ENCODE data around the gene PTH1R. TPM values are rescaled to one million over a fixed set of nuclear protein-coding genes. Genes with fewer than 3 reads are reported as not detected.

PTH1R gene
- total RNA-seq, 1 donor from 2014 or later = 6.2 TPM

DNA sequence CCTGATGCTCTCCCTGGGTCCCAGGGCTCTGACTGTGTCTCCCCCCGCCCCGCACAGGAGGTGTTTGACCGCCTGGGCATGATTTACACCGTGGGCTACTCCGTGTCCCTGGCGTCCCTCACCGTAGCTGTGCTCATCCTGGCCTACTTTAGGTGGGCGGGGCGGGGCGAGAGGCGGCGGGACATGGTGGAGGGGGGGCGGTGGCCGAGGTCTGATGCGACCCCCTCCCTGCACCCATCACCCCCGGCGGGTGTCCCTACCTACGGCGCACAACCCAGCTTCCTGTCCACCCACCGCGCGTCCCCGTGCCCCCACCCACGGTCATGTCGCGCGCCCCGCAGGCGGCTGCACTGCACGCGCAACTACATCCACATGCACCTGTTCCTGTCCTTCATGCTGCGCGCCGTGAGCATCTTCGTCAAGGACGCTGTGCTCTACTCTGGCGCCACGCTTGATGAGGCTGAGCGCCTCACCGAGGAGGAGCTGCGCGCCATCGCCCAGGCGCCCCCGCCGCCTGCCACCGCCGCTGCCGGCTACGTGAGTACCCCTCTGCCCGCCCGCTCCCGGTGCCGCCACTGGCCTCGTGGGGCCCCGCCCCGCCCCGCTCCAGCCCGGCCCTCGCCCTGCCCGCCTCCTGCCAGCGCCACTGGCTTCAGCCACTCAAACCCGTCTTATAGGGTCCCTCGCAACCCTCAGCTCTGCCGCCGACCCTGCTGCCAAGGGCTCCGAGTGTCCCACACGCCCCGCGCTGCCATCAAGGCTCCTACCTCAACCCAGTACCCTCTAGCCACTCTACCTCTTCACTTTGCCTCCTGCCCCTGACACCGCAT, 21.0 kb downstream of the PTH1R start:
- H3K36me3 Mint-ChIP-seq (ENCODE audit: low read depth, unreplicated experiment) = no peaks in the 10 kb centered on the region
- H3K27ac Mint-ChIP-seq (ENCODE audit: unreplicated experiment) = no peak overlapping the region
- no peak overlapping the region for H3K4me3 Mint-ChIP-seq (ENCODE audit: unreplicated experiment)
- peaks cover 2% of the 10 kb centered on the region for H3K4me1 Mint-ChIP-seq (ENCODE audit: unreplicated experiment)
- DNase-seq (ENCODE audit: low spot score) = no peak
- TF ChIP-seq, protein P1, sequence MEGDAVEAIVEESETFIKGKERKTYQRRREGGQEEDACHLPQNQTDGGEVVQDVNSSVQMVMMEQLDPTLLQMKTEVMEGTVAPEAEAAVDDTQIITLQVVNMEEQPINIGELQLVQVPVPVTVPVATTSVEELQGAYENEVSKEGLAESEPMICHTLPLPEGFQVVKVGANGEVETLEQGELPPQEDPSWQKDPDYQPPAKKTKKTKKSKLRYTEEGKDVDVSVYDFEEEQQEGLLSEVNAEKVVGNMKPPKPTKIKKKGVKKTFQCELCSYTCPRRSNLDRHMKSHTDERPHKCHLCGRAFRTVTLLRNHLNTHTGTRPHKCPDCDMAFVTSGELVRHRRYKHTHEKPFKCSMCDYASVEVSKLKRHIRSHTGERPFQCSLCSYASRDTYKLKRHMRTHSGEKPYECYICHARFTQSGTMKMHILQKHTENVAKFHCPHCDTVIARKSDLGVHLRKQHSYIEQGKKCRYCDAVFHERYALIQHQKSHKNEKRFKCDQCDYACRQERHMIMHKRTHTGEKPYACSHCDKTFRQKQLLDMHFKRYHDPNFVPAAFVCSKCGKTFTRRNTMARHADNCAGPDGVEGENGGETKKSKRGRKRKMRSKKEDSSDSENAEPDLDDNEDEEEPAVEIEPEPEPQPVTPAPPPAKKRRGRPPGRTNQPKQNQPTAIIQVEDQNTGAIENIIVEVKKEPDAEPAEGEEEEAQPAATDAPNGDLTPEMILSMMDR (IDR thresholded peaks at IDR 0.05; ENCODE audit: unreplicated experiment) = no peak
- no peaks in the 10 kb centered on the region for H3K9me3 Mint-ChIP-seq (ENCODE audit: unreplicated experiment)
- H3K27me3 Mint-ChIP-seq (ENCODE audit: unreplicated experiment) = peaks cover 3% of the 10 kb centered on the region

DNA sequence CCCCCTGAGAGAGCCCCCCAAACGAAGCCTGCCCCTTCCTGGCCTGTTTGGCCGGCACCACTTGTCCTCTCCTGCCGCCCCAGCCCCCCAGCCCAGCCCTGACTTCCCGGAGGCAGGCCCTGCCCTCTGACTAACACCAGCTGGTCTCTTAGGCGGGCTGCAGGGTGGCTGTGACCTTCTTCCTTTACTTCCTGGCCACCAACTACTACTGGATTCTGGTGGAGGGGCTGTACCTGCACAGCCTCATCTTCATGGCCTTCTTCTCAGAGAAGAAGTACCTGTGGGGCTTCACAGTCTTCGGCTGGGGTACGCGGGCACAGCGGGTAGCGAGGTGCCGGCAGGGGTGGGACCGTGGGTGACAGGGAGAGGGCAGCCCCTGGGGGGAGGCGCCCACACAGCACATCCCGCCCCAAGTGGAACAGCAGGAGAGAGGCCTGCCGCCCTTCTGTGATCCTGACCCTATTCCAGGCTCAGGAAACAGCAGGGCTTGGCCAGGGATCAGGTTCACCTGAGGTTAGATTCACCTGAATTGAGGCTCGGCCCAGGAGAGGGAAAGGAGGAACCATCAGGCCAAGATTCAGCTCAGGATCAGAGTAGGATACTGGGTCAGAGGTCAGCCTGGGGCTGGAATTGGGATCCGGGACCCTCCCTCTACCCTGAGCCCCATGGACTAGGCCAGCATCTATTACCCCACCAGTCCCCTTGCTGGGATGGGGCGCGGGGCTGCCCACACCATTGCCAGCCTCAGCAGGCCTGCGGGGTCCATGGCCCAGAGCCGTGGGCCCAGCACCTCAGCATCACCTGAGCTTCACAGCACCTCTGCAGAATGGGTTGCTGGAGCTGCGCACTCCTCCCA, 21.9 kb downstream of the PTH1R start:
- Mint-ChIP-seq H3K27me3 (ENCODE audit: unreplicated experiment) (peaks cover 4% of the 10 kb centered on the region), H3K36me3 (ENCODE audit: low read depth, unreplicated experiment) (no peaks in the 10 kb centered on the region), H3K9me3 (ENCODE audit: unreplicated experiment) (no peaks in the 10 kb centered on the region), H3K4me3 (ENCODE audit: unreplicated experiment) (no peak overlapping the region), H3K27ac (ENCODE audit: unreplicated experiment) (no peak overlapping the region), H3K4me1 (ENCODE audit: unreplicated experiment) (peaks cover 5% of the 10 kb centered on the region)
- TF ChIP-seq, protein P1 (IDR thresholded peaks at IDR 0.05; ENCODE audit: unreplicated experiment) = no peak
- no peak for DNase-seq (ENCODE audit: low spot score)

DNA sequence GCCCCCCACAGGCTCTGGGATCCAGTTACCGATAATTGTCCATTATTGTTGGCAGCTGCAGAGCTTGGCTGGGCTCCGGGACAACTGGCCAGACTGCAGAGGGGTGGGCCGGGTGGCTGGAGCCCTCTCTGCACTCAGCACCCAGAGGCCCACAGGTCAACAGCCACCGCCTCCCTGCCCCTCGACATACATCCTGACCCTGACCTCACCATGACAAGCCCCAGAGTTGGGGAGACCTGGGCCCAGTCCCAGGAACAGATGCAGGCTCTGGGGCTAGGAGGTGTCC, 22.4 kb downstream of the PTH1R start:
- Mint-ChIP-seq H3K9me3 (ENCODE audit: unreplicated experiment) (no peaks in the 10 kb centered on the region), H3K36me3 (ENCODE audit: low read depth, unreplicated experiment) (no peaks in the 10 kb centered on the region), H3K27ac (ENCODE audit: unreplicated experiment) (no peak overlapping the region), H3K27me3 (ENCODE audit: unreplicated experiment) (peaks cover 6% of the 10 kb centered on the region), H3K4me1 (ENCODE audit: unreplicated experiment) (peaks cover 5% of the 10 kb centered on the region), H3K4me3 (ENCODE audit: unreplicated experiment) (no peak overlapping the region)
- no peak for DNase-seq (ENCODE audit: low spot score)
- TF ChIP-seq, protein P1 (IDR thresholded peaks at IDR 0.05; ENCODE audit: unreplicated experiment) = no peak

DNA sequence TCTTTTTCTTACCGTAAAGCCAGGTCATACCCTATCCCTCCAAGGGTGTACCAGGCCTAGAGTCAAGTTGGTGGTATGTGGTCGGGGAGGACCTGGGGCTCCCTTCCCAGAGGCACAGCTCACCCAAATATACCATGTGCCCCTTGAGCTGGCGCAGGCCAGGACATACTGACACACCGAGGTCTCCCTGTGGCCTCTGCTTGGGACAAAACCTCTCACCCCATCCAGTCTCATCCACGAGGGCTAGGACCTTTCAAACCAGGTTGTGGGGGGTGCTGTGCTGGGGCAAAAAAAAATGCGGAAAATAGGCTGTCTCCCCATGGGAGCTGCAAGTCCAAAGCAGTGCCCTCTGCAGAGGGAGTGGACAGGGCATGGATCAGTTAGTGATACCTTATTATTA, 22.8 kb downstream of the PTH1R start:
- Mint-ChIP-seq H3K4me1 (ENCODE audit: unreplicated experiment) (peaks cover 5% of the 10 kb centered on the region), H3K27ac (ENCODE audit: unreplicated experiment) (no peak overlapping the region), H3K27me3 (ENCODE audit: unreplicated experiment) (peaks cover 6% of the 10 kb centered on the region), H3K36me3 (ENCODE audit: low read depth, unreplicated experiment) (no peaks in the 10 kb centered on the region), H3K9me3 (ENCODE audit: unreplicated experiment) (no peaks in the 10 kb centered on the region), H3K4me3 (ENCODE audit: unreplicated experiment) (no peak overlapping the region)
- TF ChIP-seq, protein P1 (IDR thresholded peaks at IDR 0.05; ENCODE audit: unreplicated experiment) = no peak
- no peak for DNase-seq (ENCODE audit: low spot score)

DNA sequence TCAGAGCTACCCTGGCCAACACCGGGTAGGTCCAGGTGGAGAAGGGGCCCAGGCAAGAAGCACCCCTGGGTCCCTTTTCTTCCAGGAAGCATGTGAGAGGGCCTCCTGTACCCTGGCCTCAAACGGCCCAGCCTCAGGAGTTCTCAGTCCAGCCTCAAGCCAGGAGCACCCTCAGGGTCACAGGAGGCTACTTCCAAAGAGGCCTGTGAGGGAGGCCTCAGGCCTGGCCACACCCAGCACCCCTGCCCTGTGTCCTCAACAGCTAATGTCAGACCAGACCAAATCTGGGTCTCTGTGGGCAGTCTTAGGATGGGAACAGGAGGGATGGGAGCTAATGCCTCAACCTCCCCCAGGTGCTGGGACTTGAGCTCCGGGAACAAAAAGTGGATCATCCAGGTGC, 23.5 kb downstream of the PTH1R start:
- H3K4me1 Mint-ChIP-seq (ENCODE audit: unreplicated experiment) = peaks cover 5% of the 10 kb centered on the region
- TF ChIP-seq, protein P1 (IDR thresholded peaks at IDR 0.05; ENCODE audit: unreplicated experiment) = no peak
- H3K9me3 Mint-ChIP-seq (ENCODE audit: unreplicated experiment) = no peaks in the 10 kb centered on the region
- no peaks in the 10 kb centered on the region for H3K36me3 Mint-ChIP-seq (ENCODE audit: low read depth, unreplicated experiment)
- H3K4me3 Mint-ChIP-seq (ENCODE audit: unreplicated experiment) = no peak overlapping the region
- no peak for DNase-seq (ENCODE audit: low spot score)
- no peak overlapping the region for H3K27ac Mint-ChIP-seq (ENCODE audit: unreplicated experiment)
- H3K27me3 Mint-ChIP-seq (ENCODE audit: unreplicated experiment) = peaks cover 6% of the 10 kb centered on the region

Measured in endothelial cell (in vitro differentiated cells).